HG03354 (cell line): Measurements from ENCODE around the gene RANBP3.
"Not testable (repeated sequence)": the region's sequence is repeated elsewhere in the genome, so short reads cannot be mapped to it uniquely, and the experiment has no call there.

Source experiments
- ATAC-seq: cut with Tn5 transposase; IDR thresholded peaks from one replicate; pipeline ENCODE4 v1.9.1; 2021; ENCODE audit warnings: mild to moderate bottlenecking; ENCODE audit not compliant: unreplicated experiment, poor library complexity, severe bottlenecking

The RANBP3 gene

GRCh38 chr19:5977785-5978605 is at the start of gene RANBP3:
Gene RANBP3 (minus strand): TSS chr19:5978140. CDS start chr19:5978082, 58 bp downstream.
- ATAC-seq, result peak; percentile 87

GRCh38 chr19:6026390-6027227 is 48.7 kb upstream of the RANBP3 start:
- ATAC-seq, result no peak

- not testable (repeated sequence) for ATAC-seq
Observed at GRCh38 chr19:6024756-6025155, 46.8 kb upstream of the RANBP3 start.

GRCh38 chr19:6023936-6024335 is 46.0 kb upstream of the RANBP3 start:
- ATAC-seq, result no peak

GRCh38 chr19:6023085-6023682 is 45.2 kb upstream of the RANBP3 start:
- no peak for ATAC-seq

GRCh38 chr19:6022570-6023064 is 44.7 kb upstream of the RANBP3 start:
- no peak for ATAC-seq

- ATAC-seq, result no peak
Observed at GRCh38 chr19:6021878-6022569, 44.1 kb upstream of the RANBP3 start.

GRCh38 chr19:6020972-6021805 is 43.2 kb upstream of the RANBP3 start:
- ATAC-seq, result no peak

- no peak for ATAC-seq
Observed at GRCh38 chr19:6020166-6020882, 42.4 kb upstream of the RANBP3 start.

GRCh38 chr19:6018786-6019185 is 40.8 kb upstream of the RANBP3 start:
- no peak for ATAC-seq

- no peak for ATAC-seq
Observed at GRCh38 chr19:6017576-6017975, 39.6 kb upstream of the RANBP3 start.

- ATAC-seq, result no peak
Observed at GRCh38 chr19:6015841-6016545, 38.1 kb upstream of the RANBP3 start.

- ATAC-seq, result no peak
Observed at GRCh38 chr19:6014551-6015135, 36.7 kb upstream of the RANBP3 start.

GRCh38 chr19:6012426-6013170 is 34.7 kb upstream of the RANBP3 start:
- no peak for ATAC-seq

- ATAC-seq, result no peak
Observed at GRCh38 chr19:6011794-6012193, 33.9 kb upstream of the RANBP3 start.

GRCh38 chr19:6011206-6011605 is 33.3 kb upstream of the RANBP3 start:
- ATAC-seq, result no peak

GRCh38 chr19:6010107-6010506 is 32.2 kb upstream of the RANBP3 start:
- ATAC-seq, result no peak
